ENCODE measurements around the gene SH3RF2.

Gene SH3RF2

DNA sequence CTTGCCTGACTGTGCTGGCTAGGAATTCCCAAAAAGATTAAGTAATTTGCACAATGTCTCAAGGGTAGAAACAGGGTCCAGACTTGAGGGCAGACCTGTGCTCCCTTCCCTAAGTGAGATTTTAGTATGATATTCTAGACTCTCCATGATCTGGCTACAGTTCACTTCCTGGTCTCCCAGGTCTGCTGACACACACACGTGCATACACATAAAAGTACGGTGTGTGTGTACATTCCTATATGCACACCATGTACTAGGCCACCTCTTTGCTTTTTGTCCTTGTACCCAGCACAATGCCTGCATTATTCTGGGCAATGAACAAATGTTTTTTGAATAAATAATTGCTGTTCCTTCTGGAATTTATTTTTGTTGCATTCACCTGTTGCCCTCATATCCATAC lies 83.7 kb downstream of the SH3RF2 start:
- Histone ChIP-seq H3K36me3 (ENCODE audit: control insufficient read depth, insufficient read depth, low read length) (peaks cover 6% of the 10 kb centered on the region), H3K27ac (ENCODE audit: low read depth, low read length, severe bottlenecking) (no peak overlapping the region), H3K4me3 (ENCODE audit: extremely low read depth, insufficient read depth, low read length, poor library complexity, severe bottlenecking) (no peak overlapping the region), H3K4me1 (ENCODE audit: control insufficient read depth, insufficient read depth, low read length, poor library complexity, severe bottlenecking) (no peaks in the 10 kb centered on the region), H3K9me3 (ENCODE audit: control insufficient read depth, low read length) (no peaks in the 10 kb centered on the region)
- WGBS, 2 experiments (ENCODE audit: insufficient coverage in 2 of 2) = 100% methylated on average over 2 of the region's 2 CpGs; no CpG with 5 or more reads in 1 of the 2 experiments

DNA sequence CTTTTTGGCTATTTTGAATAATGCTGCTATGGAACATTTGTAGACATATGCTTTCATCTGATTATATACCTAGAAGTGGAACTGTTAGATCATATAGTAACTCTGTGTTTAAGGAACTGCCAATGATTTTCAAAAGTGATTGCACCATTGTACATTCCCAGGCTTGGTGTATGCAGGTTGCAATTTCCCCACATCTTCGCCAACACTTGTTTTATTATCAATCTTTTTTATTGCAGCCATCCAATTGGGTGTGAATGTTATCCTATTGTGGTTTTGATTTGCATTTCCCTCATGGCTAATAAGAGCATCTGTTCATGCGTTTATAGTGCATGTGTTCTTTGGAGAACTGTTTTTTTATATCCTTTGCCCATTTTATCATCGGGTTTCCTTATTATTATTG lies 87.7 kb downstream of the SH3RF2 start:
- no peaks in the 10 kb centered on the region for H3K9me3 ChIP-seq (ENCODE audit: control insufficient read depth, low read length)
- H3K36me3 ChIP-seq (ENCODE audit: control insufficient read depth, insufficient read depth, low read length) = no peaks in the 10 kb centered on the region
- H3K4me3 ChIP-seq (ENCODE audit: extremely low read depth, insufficient read depth, low read length, poor library complexity, severe bottlenecking) = no peak overlapping the region
- WGBS, 2 experiments (ENCODE audit: insufficient coverage in 2 of 2) = no CpG with 5 or more reads among the region's 3 CpGs
- no peaks in the 10 kb centered on the region for H3K4me1 ChIP-seq (ENCODE audit: control insufficient read depth, insufficient read depth, low read length, poor library complexity, severe bottlenecking)
- H3K27ac ChIP-seq (ENCODE audit: low read depth, low read length, severe bottlenecking) = no peak overlapping the region

DNA sequence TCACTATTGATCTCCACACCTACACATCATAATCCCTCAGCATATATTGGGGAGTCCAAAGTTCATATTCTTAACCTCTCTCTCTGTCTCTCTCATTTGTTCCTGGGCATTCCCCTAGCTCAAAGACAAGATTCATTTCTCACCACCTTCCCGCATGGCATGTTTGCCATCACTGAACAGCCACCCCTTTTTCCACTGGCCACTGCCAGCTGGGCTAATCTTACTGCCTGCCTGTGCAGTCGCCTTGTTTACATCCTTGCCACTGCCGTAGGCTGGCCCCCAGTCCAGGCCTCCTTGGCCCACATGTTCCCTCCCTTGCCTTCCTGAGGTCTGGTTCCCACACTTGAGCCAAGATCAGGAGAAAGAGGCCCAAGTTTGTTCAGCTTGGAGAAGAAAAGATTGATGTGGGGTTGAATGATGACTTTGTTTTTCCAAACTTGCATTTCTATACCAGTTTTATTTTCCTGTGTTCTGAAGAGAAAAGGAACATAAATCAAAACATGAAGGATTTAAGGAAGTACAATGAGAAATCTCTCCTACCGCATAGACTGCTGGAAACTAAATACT lies 88.8 kb downstream of the SH3RF2 start:
- 85 to 100% methylated on average over 2 of the region's 4 CpGs for WGBS, 2 experiments (ENCODE audit: insufficient coverage in 2 of 2)
- Histone ChIP-seq H3K27ac (ENCODE audit: low read depth, low read length, severe bottlenecking) (peak overlapping the region; percentile 23), H3K4me3 (ENCODE audit: extremely low read depth, insufficient read depth, low read length, poor library complexity, severe bottlenecking) (no peak overlapping the region), H3K9me3 (ENCODE audit: control insufficient read depth, low read length) (no peaks in the 10 kb centered on the region), H3K36me3 (ENCODE audit: control insufficient read depth, insufficient read depth, low read length) (no peaks in the 10 kb centered on the region), H3K4me1 (ENCODE audit: control insufficient read depth, insufficient read depth, low read length, poor library complexity, severe bottlenecking) (no peaks in the 10 kb centered on the region)

- no CpG with 5 or more reads among the region's 1 CpG for WGBS, 2 experiments (ENCODE audit: insufficient coverage in 2 of 2)
Measured at GRCh38 chr5:146025681-146026080, 89.3 kb downstream of the SH3RF2 start.

GRCh38 chr5:146026307-146027010 lies 90.1 kb downstream of the SH3RF2 start:
- H3K4me3 ChIP-seq (ENCODE audit: extremely low read depth, insufficient read depth, low read length, poor library complexity, severe bottlenecking) = no peak overlapping the region
- H3K36me3 ChIP-seq (ENCODE audit: control insufficient read depth, insufficient read depth, low read length) = no peaks in the 10 kb centered on the region
- no peaks in the 10 kb centered on the region for H3K4me1 ChIP-seq (ENCODE audit: control insufficient read depth, insufficient read depth, low read length, poor library complexity, severe bottlenecking)
- 57 to 93% methylated on average over 3 to 5 of the region's 8 CpGs for WGBS, 2 experiments (ENCODE audit: insufficient coverage in 2 of 2)
- H3K9me3 ChIP-seq (ENCODE audit: control insufficient read depth, low read length) = no peaks in the 10 kb centered on the region
- no peak overlapping the region for H3K27ac ChIP-seq (ENCODE audit: low read depth, low read length, severe bottlenecking)

More at GRCh38 chr5:146025681-146026080, 89.3 kb downstream of the SH3RF2 start:
- H3K27ac ChIP-seq (ENCODE audit: low read depth, low read length, severe bottlenecking) = peak overlapping the region; percentile 23
- no peaks in the 10 kb centered on the region for H3K9me3 ChIP-seq (ENCODE audit: control insufficient read depth, low read length)
- no peak overlapping the region for H3K4me3 ChIP-seq (ENCODE audit: extremely low read depth, insufficient read depth, low read length, poor library complexity, severe bottlenecking)
- H3K4me1 ChIP-seq (ENCODE audit: control insufficient read depth, insufficient read depth, low read length, poor library complexity, severe bottlenecking) = no peaks in the 10 kb centered on the region
- H3K36me3 ChIP-seq (ENCODE audit: control insufficient read depth, insufficient read depth, low read length) = no peaks in the 10 kb centered on the region

- no peaks in the 10 kb centered on the region for H3K36me3 ChIP-seq (ENCODE audit: control insufficient read depth, insufficient read depth, low read length)
- H3K4me1 ChIP-seq (ENCODE audit: control insufficient read depth, insufficient read depth, low read length, poor library complexity, severe bottlenecking) = no peaks in the 10 kb centered on the region
- H3K27ac ChIP-seq (ENCODE audit: low read depth, low read length, severe bottlenecking) = no peak overlapping the region
- 86 to 87% methylated on average over 9 of the region's 10 CpGs for WGBS, 2 experiments (ENCODE audit: insufficient coverage in 2 of 2)
- no peaks in the 10 kb centered on the region for H3K9me3 ChIP-seq (ENCODE audit: control insufficient read depth, low read length)
- no peak overlapping the region for H3K4me3 ChIP-seq (ENCODE audit: extremely low read depth, insufficient read depth, low read length, poor library complexity, severe bottlenecking)
Measured at GRCh38 chr5:146027751-146028150, 91.4 kb downstream of the SH3RF2 start.

DNA sequence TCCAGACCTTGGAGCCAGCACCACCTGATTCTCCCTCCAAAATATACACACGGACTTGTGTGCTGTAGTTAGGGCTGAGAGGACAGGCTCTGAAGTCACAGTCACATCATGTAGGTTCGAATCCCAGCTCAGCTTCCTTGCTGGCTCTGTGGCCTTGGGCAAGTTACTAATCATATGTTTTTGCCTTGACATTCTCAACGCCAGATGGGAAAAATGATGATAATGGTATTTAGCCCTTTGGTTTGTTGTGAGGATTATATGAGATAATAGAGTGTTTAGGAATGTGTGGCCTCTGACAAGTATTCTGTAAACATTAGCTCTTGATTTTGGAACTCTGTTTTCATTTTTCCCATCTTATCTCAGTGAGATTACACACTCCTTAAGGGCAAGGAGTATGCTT lies 96.5 kb downstream of the SH3RF2 start:
- 90 to 100% methylated on average over 2 of the region's 3 CpGs for WGBS, 2 experiments (ENCODE audit: insufficient coverage in 2 of 2)

DNA sequence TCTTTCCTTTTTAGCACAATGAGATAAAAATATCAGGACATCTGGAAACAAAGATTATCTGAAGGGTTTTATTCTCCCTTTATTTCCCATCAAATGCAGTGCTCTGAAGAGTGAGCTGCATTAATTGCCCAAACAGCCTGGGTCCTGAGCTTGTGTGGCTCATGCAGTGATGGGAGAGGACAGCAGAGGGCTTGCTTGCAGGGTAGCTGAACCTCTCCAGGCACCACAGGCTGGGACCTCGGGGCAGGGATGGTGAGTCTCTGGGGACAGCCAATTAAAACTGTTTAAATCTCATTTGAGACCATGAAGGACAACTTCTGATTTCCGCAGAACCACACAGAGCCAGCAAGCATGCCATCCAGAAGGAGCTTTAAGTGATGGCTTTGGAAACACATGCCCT lies 97.7 kb downstream of the SH3RF2 start:
- Histone ChIP-seq H3K9me3 (ENCODE audit: control insufficient read depth, low read length) (no peaks in the 10 kb centered on the region), H3K4me1 (ENCODE audit: control insufficient read depth, insufficient read depth, low read length, poor library complexity, severe bottlenecking) (no peaks in the 10 kb centered on the region), H3K27ac (ENCODE audit: low read depth, low read length, severe bottlenecking) (no peak overlapping the region), H3K4me3 (ENCODE audit: extremely low read depth, insufficient read depth, low read length, poor library complexity, severe bottlenecking) (no peak overlapping the region), H3K36me3 (ENCODE audit: control insufficient read depth, insufficient read depth, low read length) (no peaks in the 10 kb centered on the region)
- 80 to 89% methylated on average over 2 of the region's 2 CpGs for WGBS, 2 experiments (ENCODE audit: insufficient coverage in 2 of 2)

More for the DNA sequence above, 96.5 kb downstream of the SH3RF2 start:
- Histone ChIP-seq H3K27ac (ENCODE audit: low read depth, low read length, severe bottlenecking) (no peak overlapping the region), H3K36me3 (ENCODE audit: control insufficient read depth, insufficient read depth, low read length) (no peaks in the 10 kb centered on the region), H3K4me1 (ENCODE audit: control insufficient read depth, insufficient read depth, low read length, poor library complexity, severe bottlenecking) (no peaks in the 10 kb centered on the region), H3K4me3 (ENCODE audit: extremely low read depth, insufficient read depth, low read length, poor library complexity, severe bottlenecking) (no peak overlapping the region), H3K9me3 (ENCODE audit: control insufficient read depth, low read length) (no peaks in the 10 kb centered on the region)

DNA sequence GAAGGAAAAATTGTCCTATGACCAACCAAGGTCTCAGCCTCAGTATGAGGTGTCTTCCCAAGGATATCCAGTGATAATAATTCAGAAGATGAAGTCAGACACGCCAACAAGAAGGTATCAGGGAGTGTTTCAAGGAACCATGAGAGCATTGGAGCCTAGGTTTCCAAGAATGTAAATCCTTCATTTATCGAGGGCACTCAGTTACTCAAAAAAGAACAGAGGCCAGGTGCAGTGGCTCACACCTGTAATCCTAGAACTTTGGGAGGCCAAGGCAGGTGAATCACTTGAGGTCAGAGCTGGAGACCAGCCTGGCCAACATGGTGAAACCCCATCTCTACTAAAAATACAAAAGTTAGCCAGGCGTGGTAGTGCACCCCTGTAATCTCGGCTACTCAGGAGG lies 98.2 kb downstream of the SH3RF2 start:
- no peaks in the 10 kb centered on the region for H3K4me1 ChIP-seq (ENCODE audit: control insufficient read depth, insufficient read depth, low read length, poor library complexity, severe bottlenecking)

GRCh38 chr5:146039420-146039819 lies 103.0 kb downstream of the SH3RF2 start:
- Histone ChIP-seq H3K36me3 (ENCODE audit: control insufficient read depth, insufficient read depth, low read length) (no peaks in the 10 kb centered on the region), H3K27ac (ENCODE audit: low read depth, low read length, severe bottlenecking) (no peak overlapping the region), H3K4me3 (ENCODE audit: extremely low read depth, insufficient read depth, low read length, poor library complexity, severe bottlenecking) (no peak overlapping the region), H3K9me3 (ENCODE audit: control insufficient read depth, low read length) (no peaks in the 10 kb centered on the region), H3K4me1 (ENCODE audit: control insufficient read depth, insufficient read depth, low read length, poor library complexity, severe bottlenecking) (peaks cover 15% of the 10 kb centered on the region)
- no CpG with 5 or more reads among the region's 3 CpGs for WGBS, 2 experiments (ENCODE audit: insufficient coverage in 2 of 2)

More for the DNA sequence above, 98.2 kb downstream of the SH3RF2 start:
- WGBS, 2 experiments (ENCODE audit: insufficient coverage in 2 of 2) = 50 to 63% methylated on average over 2 to 4 of the region's 4 CpGs
- H3K27ac ChIP-seq (ENCODE audit: low read depth, low read length, severe bottlenecking) = no peak overlapping the region
- no peak overlapping the region for H3K4me3 ChIP-seq (ENCODE audit: extremely low read depth, insufficient read depth, low read length, poor library complexity, severe bottlenecking)
- H3K36me3 ChIP-seq (ENCODE audit: control insufficient read depth, insufficient read depth, low read length) = no peaks in the 10 kb centered on the region
- no peaks in the 10 kb centered on the region for H3K9me3 ChIP-seq (ENCODE audit: control insufficient read depth, low read length)

GRCh38 chr5:146040527-146040926 lies 104.1 kb downstream of the SH3RF2 start:
- H3K36me3 ChIP-seq (ENCODE audit: control insufficient read depth, insufficient read depth, low read length) = no peaks in the 10 kb centered on the region
- no peaks in the 10 kb centered on the region for H3K9me3 ChIP-seq (ENCODE audit: control insufficient read depth, low read length)
- H3K4me1 ChIP-seq (ENCODE audit: control insufficient read depth, insufficient read depth, low read length, poor library complexity, severe bottlenecking) = peaks cover 15% of the 10 kb centered on the region
- H3K4me3 ChIP-seq (ENCODE audit: extremely low read depth, insufficient read depth, low read length, poor library complexity, severe bottlenecking) = no peak overlapping the region
- WGBS, 2 experiments (ENCODE audit: insufficient coverage in 2 of 2) = 94% methylated on average over 3 of the region's 3 CpGs; no CpG with 5 or more reads in 1 of the 2 experiments
- no peak overlapping the region for H3K27ac ChIP-seq (ENCODE audit: low read depth, low read length, severe bottlenecking)

Data from mesodermal cell (in vitro differentiated cells).